Measurements from ENCODE around the gene MRAP2.
A peak's percentile ranks its signal among the peaks of the same experiment; 100 is the strongest.

Gene MRAP2

GRCh38 chr6:84137051-84137375 lies 103.4 kb downstream of the MRAP2 start:
- DNase-seq, result peak; percentile 14

- no peak for DNase-seq
Observed at GRCh38 chr6:84137989-84138575, 104.5 kb downstream of the MRAP2 start.

GRCh38 chr6:84139311-84139710 lies 105.7 kb downstream of the MRAP2 start:
- no peak for DNase-seq
